Endothelial cell of umbilical vein (primary cell): ENCODE results near the gene LRRD1. TPM values are rescaled to one million over a fixed set of nuclear protein-coding genes. Genes with fewer than 3 reads are reported as not detected.

Experiments
- BruUV-seq: library from RNA; stranded (reverse); fragments of 400-500 nt; replicated peaks from 2 replicates; lab custom pipeline; 2021; lab: Mats Ljungman, UMichigan
- CTCF ChIA-PET: fragments of 300-600, 350-600 bp; sonication (Branson Sonifier 250); formaldehyde crosslinking; loops from one replicate; lab custom pipeline; 2021; ENCODE audit warnings: antibody characterized with exemption, inconsistent platforms; lab: Charles Lee
- POLR2A ChIA-PET: fragments of 300-600, 350-600 bp; sonication (Branson Sonifier 250); formaldehyde crosslinking; loops from one replicate; lab custom pipeline; 2021; ENCODE audit warnings: antibody characterized with exemption, inconsistent platforms; lab: Charles Lee
- DNase-seq: peaks from one replicate; pipeline ENCODE4 v3.0.0-alpha.2; 2011; ENCODE audit warnings: low read depth, low spot score
- FAIRE-seq: peaks from 2 replicates; lab custom pipeline; 2011; peaks lifted over from hg19 to GRCh38; lab: Jason Lieb, UNC
- H2AFZ ChIP-seq: 2 replicates; pipeline ENCODE4 v1.6.0; 2012; ENCODE audit warnings: low read depth, low read length, control low read depth, inconsistent platforms
- H3K27ac ChIP-seq: 2 replicates; pipeline ENCODE4 v1.5.1; 2011; ENCODE audit warnings: low read depth, mild to moderate bottlenecking, control low read depth, low read length, moderate library complexity; ENCODE audit not compliant: insufficient read depth
- H3K27me3 ChIP-seq, 2 experiments: 2 replicates each; pipeline versions ENCODE4 v1.6.0 to v1.6.1; 2011; ENCODE audit warnings: low read length in 2 of 2, mixed read lengths in 1 of 2; ENCODE audit not compliant: control insufficient read depth in 2 of 2, insufficient read depth in 2 of 2
- H3K36me3 ChIP-seq, 2 experiments: 2 replicates in 1 of 2; 3 replicates in 1 of 2; pipeline ENCODE4 v1.5.1; 2011; ENCODE audit warnings: low read length in 2 of 2, mild to moderate bottlenecking in 1 of 2, moderate library complexity in 1 of 2; ENCODE audit not compliant: control insufficient read depth in 2 of 2, insufficient read depth in 2 of 2; ENCODE audit errors: extremely low read depth in 1 of 2
- H3K4me1 ChIP-seq: 3 replicates; pipeline ENCODE4 v1.5.1; 2011; ENCODE audit warnings: mild to moderate bottlenecking, low read length; ENCODE audit not compliant: control insufficient read depth, insufficient read depth; ENCODE audit errors: extremely low read depth
- H3K4me2 ChIP-seq: 2 replicates; pipeline ENCODE4 v1.6.1; 2011; ENCODE audit warnings: low read length, control low read depth, mixed read lengths; ENCODE audit not compliant: insufficient read depth
- H3K4me3 ChIP-seq, 3 experiments: fragments of 200-600 bp in 1 of 3; sonication (generic), shearing (Covaris generic) in 1 of 3; replicated peaks in 1 of 3; 2 replicates each; pipeline ENCODE4 v1.5.1; 2011 to 2016; ENCODE audit warnings: control low read depth in 3 of 3, low read length in 3 of 3, mild to moderate bottlenecking in 2 of 3, inconsistent platforms in 1 of 3, low read depth in 1 of 3, moderate library complexity in 1 of 3; ENCODE audit not compliant: insufficient read depth in 1 of 3
- H3K79me2 ChIP-seq: 2 replicates; pipeline ENCODE4 v1.6.0; 2012; ENCODE audit warnings: low read length, inconsistent platforms; ENCODE audit not compliant: control insufficient read depth, insufficient read depth
- H3K9ac ChIP-seq: replicated peaks from 2 replicates; pipeline ENCODE3; 2011; ENCODE audit warnings: low read length, control low read depth; ENCODE audit not compliant: insufficient read depth; ENCODE audit errors: extremely low read depth
- H3K9me1 ChIP-seq: replicated peaks from 3 replicates; pipeline ENCODE4 v1.6.0; 2011; ENCODE audit warnings: mild to moderate bottlenecking, low read length; ENCODE audit not compliant: control insufficient read depth, insufficient read depth; ENCODE audit errors: extremely low read depth
- H3K9me3 ChIP-seq: replicated peaks from 2 replicates; pipeline ENCODE4 v1.5.1; 2012; ENCODE audit warnings: low read length, inconsistent platforms; ENCODE audit not compliant: control insufficient read depth, insufficient read depth
- H4K20me1 ChIP-seq: replicated peaks from 2 replicates; pipeline ENCODE3; 2011; ENCODE audit warnings: mild to moderate bottlenecking, low read length; ENCODE audit not compliant: control insufficient read depth, insufficient read depth; ENCODE audit errors: extremely low read depth
- EZH2 ChIP-seq: IDR thresholded peaks from 2 replicates; pipeline ENCODE4 v1.6.1; 2012; ENCODE audit warnings: borderline replicate concordance, low read depth, mild to moderate bottlenecking, moderate library complexity, low read length, inconsistent platforms; ENCODE audit not compliant: severe bottlenecking
- GATA2 ChIP-seq: IDR thresholded peaks from 2 replicates; pipeline ENCODE4 v1.7.0; 2011; ENCODE audit warnings: low read depth, mild to moderate bottlenecking, moderate library complexity, mixed read lengths, low read length; ENCODE audit not compliant: insufficient read length, insufficient read depth
- JUN ChIP-seq: IDR thresholded peaks from 2 replicates; pipeline ENCODE4 v1.6.1; 2011; ENCODE audit warnings: borderline replicate concordance, low read depth; ENCODE audit not compliant: insufficient read length, insufficient read depth
- MYC ChIP-seq: IDR thresholded peaks from one replicate; pipeline ENCODE4 v1.6.1; 2011; ENCODE audit warnings: mild to moderate bottlenecking, low read depth, low read length
- POLR2A ChIP-seq: IDR thresholded peaks from 2 replicates; pipeline ENCODE4 v1.6.1; 2012; ENCODE audit warnings: low read depth, mild to moderate bottlenecking, control low read depth, low read length
- POLR2AphosphoS5 ChIP-seq: IDR thresholded peaks from 2 replicates; pipeline ENCODE4 v1.6.1; 2012; ENCODE audit warnings: low read depth, mild to moderate bottlenecking, control low read depth, low read length, moderate library complexity; ENCODE audit not compliant: insufficient read depth
- dilution Hi-C: fragments of 300-500 bp; cut with MboI; formaldehyde crosslinking; loops from one replicate; pipeline ENCODE4 v1.15.0; 2019; ENCODE audit warnings: low sequenced_read_pairs; ENCODE audit not compliant: extremely low pct_ligation_motif_present
- intact Hi-C: fragments of 100-400 bp; cut with micrococcal nuclease; formaldehyde crosslinking; loops from one replicate; pipeline ENCODE4 v1.10.0; 2022
- polyA plus RNA-seq, 4 experiments: library from polyadenylated mRNA; depleted of rRNA in 3 of 4; stranded (reverse) in 3 of 4; unstranded in 1 of 4; fragments of >200 nt; gene quantifications; 2 replicates each; pipeline versions ENCODE4 v1.2.1 to v1.2.3, GENCODE V29; 2011 to 2012; ENCODE audit warnings: missing spikeins in 1 of 4
- total RNA-seq: library from RNA; stranded (reverse); gene quantifications from 2 replicates; pipeline ENCODE4 v1.2.3, GENCODE V29; 2021
- TF ChIP-seq, protein P1 (sequence below): IDR thresholded peaks from 2 replicates; pipeline ENCODE4 v1.6.1; 2011; ENCODE audit not compliant: insufficient read depth, insufficient read length
- TF ChIP-seq, protein P2 (sequence below), 2 donors: IDR thresholded peaks; 1 replicate in 1 of 2; 2 replicates in 1 of 2; pipeline ENCODE4 v1.5.1; 2011; ENCODE audit warnings: low read length in 2 of 2, mild to moderate bottlenecking in 2 of 2, moderate library complexity in 2 of 2, control low read depth in 1 of 2, inconsistent platforms in 1 of 2, low read depth in 1 of 2; ENCODE audit not compliant: insufficient read depth in 1 of 2; ENCODE audit errors: extremely low read depth in 1 of 2

The LRRD1 gene
- total and polyA plus RNA-seq, 2 donors (not counting 3 experiments of a cell fraction or from before 2014, with no cell fraction given), result 0.03 to 0.46 TPM

DNA sequence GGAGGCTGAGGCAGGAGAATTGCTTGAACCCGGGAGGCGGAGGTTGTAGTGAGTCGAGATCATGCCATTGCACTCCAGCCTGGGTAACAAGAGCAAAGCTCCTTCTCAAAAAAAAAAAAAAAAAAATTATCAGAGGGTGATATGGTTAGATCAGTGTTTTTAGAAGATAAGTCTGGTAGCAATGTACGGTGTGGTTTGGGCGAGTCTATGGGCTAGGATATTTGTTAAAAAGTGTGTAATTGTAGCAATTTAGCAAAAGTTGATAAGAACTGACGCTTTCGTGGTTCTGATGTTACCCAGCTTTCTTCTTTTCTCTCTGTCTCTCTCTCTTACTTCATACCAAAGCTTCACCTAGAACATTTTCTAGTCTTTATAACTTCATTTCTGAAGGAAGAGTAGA is 37.8 kb downstream of the LRRD1 start:
- Histone ChIP-seq H4K20me1 (no peaks in the 10 kb centered on the region), H3K36me3 (no peaks in the 10 kb centered on the region), H3K79me2 (no peaks in the 10 kb centered on the region), H3K27ac (no peak overlapping the region), H3K4me3 (no peak overlapping the region), H3K9ac (no peak overlapping the region), H3K9me3 (no peaks in the 10 kb centered on the region), H3K4me1 (no peaks in the 10 kb centered on the region), H2AFZ (no peak overlapping the region), H3K27me3 (no peaks in the 10 kb centered on the region), H3K4me2 (no peak overlapping the region), H3K9me1 (no peaks in the 10 kb centered on the region)
- dilution Hi-C loops, result no loop called here
- FAIRE-seq, result no peak
- TF ChIP-seq EZH2, result no peak
- TF ChIP-seq, protein P1, sequence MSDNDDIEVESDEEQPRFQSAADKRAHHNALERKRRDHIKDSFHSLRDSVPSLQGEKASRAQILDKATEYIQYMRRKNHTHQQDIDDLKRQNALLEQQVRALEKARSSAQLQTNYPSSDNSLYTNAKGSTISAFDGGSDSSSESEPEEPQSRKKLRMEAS, result no peak
- ChIA-PET POLR2A (no interaction called here), CTCF (interaction anchor here (1.3 kb wide), 1 partner anchor 38 kb away, joined by 3 read pairs; no protein-coding TSS in a partner anchor)
- no peak for DNase-seq
- intact Hi-C loops, result no loop called here
- no TSS peak for BruUV-seq

DNA sequence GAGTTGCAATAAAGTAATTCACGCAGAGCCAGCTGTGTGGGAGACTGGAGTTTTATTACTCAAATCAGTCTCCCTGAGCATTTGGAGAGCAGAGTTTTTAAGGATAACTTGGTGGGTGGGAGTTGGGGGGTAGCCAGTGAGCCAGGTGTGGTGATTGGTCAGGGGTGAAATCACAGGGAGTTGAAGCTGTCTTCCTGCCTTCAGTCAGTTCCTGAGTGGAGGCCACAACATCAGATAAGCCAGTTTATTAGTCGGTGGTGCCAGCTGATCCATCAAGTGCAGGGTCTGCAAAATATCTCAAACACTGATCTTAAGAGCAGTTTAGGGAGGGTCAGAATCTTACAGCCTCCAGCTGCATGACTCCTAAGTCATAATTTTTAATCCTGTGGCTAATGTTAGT is 41.4 kb downstream of the LRRD1 start:
- no peak overlapping the region for H3K27ac ChIP-seq
- POLR2A ChIA-PET, result interaction anchor here (0.7 kb wide), 1 partner anchor 197 kb away, joined by 3 read pairs; the partner anchor contains the start of gene AKAP9
- dilution Hi-C loops, result no loop called here
- H4K20me1 ChIP-seq, result no peaks in the 10 kb centered on the region
- CTCF ChIA-PET, result interaction anchor here (1.0 kb wide), 2 partner anchors 12 to 42 kb away, joined by 3 read pairs; partner anchors contain the start of gene LRRD1
- H3K9me1 ChIP-seq, result no peaks in the 10 kb centered on the region
- no peak overlapping the region for H3K4me3 ChIP-seq
- H3K79me2 ChIP-seq, result peaks cover 17% of the 10 kb centered on the region
- H3K4me1 ChIP-seq, result peaks cover 3% of the 10 kb centered on the region
- H2AFZ ChIP-seq, result peak overlapping the region; percentile 21
- intact Hi-C loops, result loop anchor here (10.0 kb wide), 1 partner anchor 107 kb away; the partner anchor contains the start of genes ANKIB1 and KRIT1
- no peaks in the 10 kb centered on the region for H3K9me3 ChIP-seq
- FAIRE-seq (no peak), DNase-seq (no peak)
- H3K36me3 ChIP-seq, result no peaks in the 10 kb centered on the region
- H3K27me3 ChIP-seq, result no peaks in the 10 kb centered on the region
- H3K9ac ChIP-seq, result no peak overlapping the region
- no peak overlapping the region for H3K4me2 ChIP-seq
- no peak for TF ChIP-seq MYC
- TF ChIP-seq POLR2AphosphoS5, result no peak
- TF ChIP-seq JUN, result no peak
- TF ChIP-seq, protein P2, sequence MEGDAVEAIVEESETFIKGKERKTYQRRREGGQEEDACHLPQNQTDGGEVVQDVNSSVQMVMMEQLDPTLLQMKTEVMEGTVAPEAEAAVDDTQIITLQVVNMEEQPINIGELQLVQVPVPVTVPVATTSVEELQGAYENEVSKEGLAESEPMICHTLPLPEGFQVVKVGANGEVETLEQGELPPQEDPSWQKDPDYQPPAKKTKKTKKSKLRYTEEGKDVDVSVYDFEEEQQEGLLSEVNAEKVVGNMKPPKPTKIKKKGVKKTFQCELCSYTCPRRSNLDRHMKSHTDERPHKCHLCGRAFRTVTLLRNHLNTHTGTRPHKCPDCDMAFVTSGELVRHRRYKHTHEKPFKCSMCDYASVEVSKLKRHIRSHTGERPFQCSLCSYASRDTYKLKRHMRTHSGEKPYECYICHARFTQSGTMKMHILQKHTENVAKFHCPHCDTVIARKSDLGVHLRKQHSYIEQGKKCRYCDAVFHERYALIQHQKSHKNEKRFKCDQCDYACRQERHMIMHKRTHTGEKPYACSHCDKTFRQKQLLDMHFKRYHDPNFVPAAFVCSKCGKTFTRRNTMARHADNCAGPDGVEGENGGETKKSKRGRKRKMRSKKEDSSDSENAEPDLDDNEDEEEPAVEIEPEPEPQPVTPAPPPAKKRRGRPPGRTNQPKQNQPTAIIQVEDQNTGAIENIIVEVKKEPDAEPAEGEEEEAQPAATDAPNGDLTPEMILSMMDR (IDR thresholded peaks at IDR 0.05; ENCODE audit: extremely low read depth in 1 of 2, insufficient read depth in 1 of 2, low read depth in 1 of 2, low read length in 2 of 2), result no peak
- no peak for TF ChIP-seq GATA2
- TF ChIP-seq EZH2, result no peak
- no peak for TF ChIP-seq POLR2A
- TF ChIP-seq, protein P1, result no peak
- BruUV-seq, result no TSS peak
